Muscle of leg (tissue), 11 donors: ENCODE data around the gene ADRM1. TPM values are rescaled to one million over a fixed set of nuclear protein-coding genes. Genes with fewer than 3 reads are reported as not detected.

Experiments used
- DNase-seq: peaks from one replicate; pipeline ENCODE4 v3.0.0; 2013
- H3K27ac ChIP-seq: one replicate; pipeline ENCODE4 v1.5.1; 2013; ENCODE audit warnings: mild to moderate bottlenecking, low read length, control low read depth
- H3K27me3 ChIP-seq: one replicate; pipeline ENCODE4 v1.6.1; 2013; ENCODE audit warnings: low read length; ENCODE audit not compliant: control insufficient read depth, insufficient read depth
- H3K36me3 ChIP-seq: one replicate; pipeline ENCODE4 v1.6.1; 2013; ENCODE audit warnings: low read length; ENCODE audit not compliant: control insufficient read depth, insufficient read depth
- H3K4me1 ChIP-seq: one replicate; pipeline ENCODE4 v1.6.1; 2013; ENCODE audit warnings: low read length; ENCODE audit not compliant: control insufficient read depth, insufficient read depth
- H3K4me3 ChIP-seq: one replicate; pipeline ENCODE4 v1.5.1; 2013; ENCODE audit warnings: low read length, control low read depth
- H3K9me3 ChIP-seq: replicated peaks from 2 replicates; pipeline ENCODE4 v1.6.1; 2013; ENCODE audit warnings: low read depth, low read length; ENCODE audit not compliant: control insufficient read depth
- WGBS: methylation state at CpG from one replicate; pipeline ENCODE4 v1.1.5; 2013; ENCODE audit warnings: missing lambda C conversion rate; ENCODE audit not compliant: insufficient coverage; 5-methylcytosine and 5-hydroxymethylcytosine counted together
- polyA plus RNA-seq, 8 donors: library from polyadenylated mRNA; unstranded; fragments of 120-200 nt; gene quantifications; one replicate each; pipeline versions ENCODE4 v1.2.1 to v1.2.3, GENCODE V29; 2013; ENCODE audit warnings: inconsistent platforms in 1 of 8, low replicate concordance in 1 of 8; ENCODE audit not compliant: insufficient read length in 8 of 8, insufficient read depth in 1 of 8
- total RNA-seq: library from RNA; stranded (reverse); fragments of 120-200 nt; gene quantifications from one replicate; pipeline ENCODE4 v1.2.4, GENCODE V29; 2013

The ADRM1 gene
- total and polyA plus RNA-seq, 9 donors = 53.6 to 65.6 (median 59.2) TPM

- peaks cover 77% of the 10 kb centered on the region for H3K36me3 ChIP-seq
- no peak for DNase-seq
- H3K27ac ChIP-seq = no peak overlapping the region
- no peaks in the 10 kb centered on the region for H3K27me3 ChIP-seq
- no peak overlapping the region for H3K4me3 ChIP-seq
- no peaks in the 10 kb centered on the region for H3K9me3 ChIP-seq
- no peaks in the 10 kb centered on the region for H3K4me1 ChIP-seq
- WGBS = 93% methylated on average over 25 of the region's 25 CpGs
Observed at GRCh38 chr20:62314711-62315302, 12.0 kb downstream of the ADRM1 start.

GRCh38 chr20:62315773-62316172, 13.0 kb downstream of the ADRM1 start:
- H3K36me3 ChIP-seq = peaks cover 73% of the 10 kb centered on the region
- H3K27me3 ChIP-seq = no peaks in the 10 kb centered on the region
- no peak overlapping the region for H3K4me3 ChIP-seq
- H3K4me1 ChIP-seq = no peaks in the 10 kb centered on the region
- no peak for DNase-seq
- H3K27ac ChIP-seq = no peak overlapping the region
- WGBS = 93% methylated on average over 10 of the region's 12 CpGs
- H3K9me3 ChIP-seq = no peaks in the 10 kb centered on the region

- Histone ChIP-seq H3K4me3 (no peak overlapping the region), H3K27me3 (no peaks in the 10 kb centered on the region), H3K4me1 (no peaks in the 10 kb centered on the region), H3K27ac (no peak overlapping the region), H3K36me3 (peaks cover 67% of the 10 kb centered on the region), H3K9me3 (no peaks in the 10 kb centered on the region)
- peak; percentile 37 for DNase-seq
- WGBS = 72% methylated on average over 39 of the region's 40 CpGs
Observed at GRCh38 chr20:62316331-62317166, 13.8 kb downstream of the ADRM1 start.

- no peaks in the 10 kb centered on the region for H3K27me3 ChIP-seq
- H3K27ac ChIP-seq = no peak overlapping the region
- H3K36me3 ChIP-seq = peaks cover 70% of the 10 kb centered on the region
- DNase-seq = no peak
- H3K4me1 ChIP-seq = no peaks in the 10 kb centered on the region
- WGBS = 84% methylated on average over 10 of the region's 18 CpGs
- H3K9me3 ChIP-seq = no peaks in the 10 kb centered on the region
- no peak overlapping the region for H3K4me3 ChIP-seq
Observed at GRCh38 chr20:62317167-62317655, 14.4 kb downstream of the ADRM1 start.

GRCh38 chr20:62318400-62319345, 15.9 kb downstream of the ADRM1 start:
- no peaks in the 10 kb centered on the region for H3K9me3 ChIP-seq
- no peak for DNase-seq
- H3K27me3 ChIP-seq = no peaks in the 10 kb centered on the region
- H3K4me1 ChIP-seq = no peaks in the 10 kb centered on the region
- peaks cover 62% of the 10 kb centered on the region for H3K36me3 ChIP-seq
- H3K4me3 ChIP-seq = no peak overlapping the region
- no peak overlapping the region for H3K27ac ChIP-seq
- WGBS = 87% methylated on average over 35 of the region's 36 CpGs

- Histone ChIP-seq H3K27ac (no peak overlapping the region), H3K36me3 (peaks cover 59% of the 10 kb centered on the region), H3K9me3 (no peaks in the 10 kb centered on the region), H3K4me3 (no peak overlapping the region), H3K4me1 (no peaks in the 10 kb centered on the region), H3K27me3 (no peaks in the 10 kb centered on the region)
- WGBS = 64% methylated on average over 20 of the region's 29 CpGs
- no peak for DNase-seq
Observed at GRCh38 chr20:62319346-62319909, 16.6 kb downstream of the ADRM1 start.

- Histone ChIP-seq H3K4me3 (no peak overlapping the region), H3K4me1 (no peaks in the 10 kb centered on the region), H3K36me3 (peaks cover 55% of the 10 kb centered on the region), H3K9me3 (no peaks in the 10 kb centered on the region), H3K27me3 (no peaks in the 10 kb centered on the region), H3K27ac (no peak overlapping the region)
- DNase-seq = no peak
- 81% methylated on average over 22 of the region's 22 CpGs for WGBS
Observed at GRCh38 chr20:62320581-62321354, 18.0 kb downstream of the ADRM1 start.

GRCh38 chr20:62321521-62321948, 18.7 kb downstream of the ADRM1 start:
- Histone ChIP-seq H3K4me3 (no peak overlapping the region), H3K36me3 (peaks cover 53% of the 10 kb centered on the region), H3K9me3 (no peaks in the 10 kb centered on the region), H3K4me1 (no peaks in the 10 kb centered on the region), H3K27me3 (no peaks in the 10 kb centered on the region), H3K27ac (no peak overlapping the region)
- no peak for DNase-seq
- 81% methylated on average over 5 of the region's 7 CpGs for WGBS

- Histone ChIP-seq H3K9me3 (no peaks in the 10 kb centered on the region), H3K4me1 (no peaks in the 10 kb centered on the region), H3K27ac (no peak overlapping the region), H3K4me3 (no peak overlapping the region), H3K36me3 (peaks cover 53% of the 10 kb centered on the region), H3K27me3 (no peaks in the 10 kb centered on the region)
- WGBS = 95% methylated on average over 9 of the region's 16 CpGs
- no peak for DNase-seq
Observed at GRCh38 chr20:62321975-62322374, 19.2 kb downstream of the ADRM1 start.
